Testis (tissue), 2 donors: Measurements from ENCODE around the gene SLC25A26.

Source experiments
- CTCF ChIP-seq, 3 experiments: fragments of 450-650 bp in 2 of 3; fragments of 200-600 bp in 1 of 3; sonication (generic) in 1 of 3; IDR thresholded peaks; one replicate each; pipeline ENCODE4 v1.5.1; 2016 to 2019; ENCODE audit warnings: antibody characterized with exemption in 3 of 3, mild to moderate bottlenecking in 2 of 3, moderate library complexity in 1 of 3
- POLR2A ChIP-seq: fragments of 450-650 bp; IDR thresholded peaks from one replicate; pipeline ENCODE4 v1.6.1; 2017; ENCODE audit warnings: antibody characterized with exemption, mild to moderate bottlenecking, moderate library complexity

- no peak for TF ChIP-seq CTCF (IDR thresholded peaks at IDR 0.05)
- TF ChIP-seq POLR2A, result no peak
These were observed 20.7 kb upstream of the SLC25A26 start for GRCh38 chr3:66200147-66200546.
